GM18499 (cell line): Measurements from ENCODE around the gene POTEB2.
"Not testable (repeated sequence)": the region's sequence is repeated elsewhere in the genome, so short reads cannot be mapped to it uniquely, and the experiment has no call there.

Experiments
- ATAC-seq: cut with Tn5 transposase; IDR thresholded peaks from one replicate; pipeline ENCODE4 v1.9.1; 2021; ENCODE audit warnings: moderate number of reproducible peaks; ENCODE audit not compliant: insufficient read depth, unreplicated experiment

Gene POTEB2

DNA sequence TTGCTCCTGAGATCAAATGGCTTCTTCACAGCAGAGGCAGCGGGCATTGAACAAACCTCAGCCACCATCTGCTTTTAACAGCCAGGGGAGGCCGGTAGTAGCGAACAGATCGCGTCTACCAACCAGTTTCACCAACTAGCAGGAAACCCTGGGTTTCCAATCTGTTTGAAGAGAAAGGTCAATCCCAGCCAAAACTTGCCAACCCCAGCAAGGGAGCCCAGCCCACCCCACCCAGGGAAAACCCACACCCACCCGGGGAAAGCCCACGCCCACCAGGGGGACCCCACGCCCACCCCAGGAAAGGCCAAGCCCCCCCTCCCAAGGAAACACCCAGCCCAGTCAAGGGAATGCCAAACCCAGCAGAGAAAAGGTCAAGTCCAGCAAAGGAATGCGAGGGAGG, at the start of gene POTEB2:
Gene POTEB2 (minus strand): TSS at position 101 of the 400 bp plus-strand sequence. CDS start 33 bp downstream, at position 68.
- not testable (repeated sequence) for ATAC-seq

GRCh38 chr15:20879916-20880315, 13.8 kb upstream of the POTEB2 start:
- ATAC-seq: not testable (repeated sequence)

- ATAC-seq: not testable (repeated sequence)
Measured at GRCh38 chr15:20878464-20878863, 12.3 kb upstream of the POTEB2 start.

DNA sequence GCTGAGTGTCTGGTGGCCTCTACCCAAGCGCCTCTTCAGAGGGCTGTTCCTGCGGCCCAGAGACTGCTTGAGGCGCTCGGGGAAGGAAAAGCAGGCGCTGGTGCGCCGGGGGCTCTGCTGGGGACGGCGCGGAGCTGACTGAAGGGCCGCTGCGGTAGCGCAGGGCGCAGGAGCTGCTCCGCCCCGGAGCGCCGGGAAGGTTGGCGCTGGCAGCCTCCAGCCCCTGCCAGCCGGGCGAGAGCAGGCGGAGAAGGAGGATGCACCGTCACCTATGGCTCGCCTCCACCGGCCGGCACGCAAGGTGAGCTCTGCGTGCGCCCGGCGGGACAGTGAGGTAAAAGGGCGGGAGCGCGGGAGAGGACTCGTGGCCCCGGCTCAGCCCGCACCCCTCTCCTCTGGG, 11.7 kb upstream of the POTEB2 start:
- ATAC-seq: not testable (repeated sequence)
